Activated T-helper 17 cell treated with anti-CD3 and anti-CD28 coated beads, Interleukin-2, amount 50 U/mL, for 72 hours (primary cell): ENCODE results near the gene TEAD4. TPM values are rescaled to one million over a fixed set of nuclear protein-coding genes. Genes with fewer than 3 reads are reported as not detected.

ENCODE experiments used
- total RNA-seq, 2 donors: library from RNA; stranded (reverse); gene quantifications; one replicate each; pipeline ENCODE4 v1.2.3, GENCODE V29; 2022

TEAD4 gene
- total RNA-seq, 2 donors from 2014 or later: 3.1 to 3.7 TPM

Other genes starting within 250 kb of the TEAD4 start
- 100 to 1,000 TPM in 1 of 2 donors, 10 to 100 TPM in 1; 78.9 to 166 TPM for gene FKBP4, start 164.4 kb upstream of the TEAD4 start, total RNA-seq
- 10 to 100 TPM; 34.8 to 43.8 TPM for gene ITFG2, start 146.7 kb upstream of the TEAD4 start, total RNA-seq
- gene NRIP2, start 124.4 kb upstream of the TEAD4 start, total RNA-seq: not detected
- under 1 TPM in 1 of 2 donors, not detected in 1; 0.35 TPM for gene TEX52, start 102.4 kb upstream of the TEAD4 start, total RNA-seq
- 100 to 1,000 TPM in 1 of 2 donors, 10 to 100 TPM in 1; 73.8 to 134 TPM for gene FOXM1, start 82.2 kb upstream of the TEAD4 start, total RNA-seq
- 10 to 100 TPM; 39.4 to 52.3 TPM for gene RHNO1, start 82.2 kb upstream of the TEAD4 start, total RNA-seq
- gene TULP3, start 68.5 kb upstream of the TEAD4 start, total RNA-seq: 10 to 100 TPM in 1 of 2 donors, 1 to 10 TPM in 1; 9.3 to 10.2 TPM
- gene TSPAN9, start 118.0 kb downstream of the TEAD4 start, total RNA-seq: 1 to 10 TPM in 1 of 2 donors, under 1 TPM in 1; 0.65 to 2.7 TPM